C4-2B (cell line): ENCODE data around the gene TNFSF9.

Source experiments
- H3K27ac ChIP-seq: fragments of 450-650 bp; 2 replicates; pipeline ENCODE4 v1.5.1; 2017
- CTCF ChIP-seq: fragments of 450-650 bp; conservative IDR thresholded peaks from 2 replicates; pipeline ENCODE4 v1.5.1; 2017; ENCODE audit warnings: mild to moderate bottlenecking
- ZFX ChIP-seq: fragments of 450-650 bp; IDR thresholded peaks from 2 replicates; pipeline ENCODE4 v1.6.1; 2017

The TNFSF9 gene

GRCh38 chr19:6514926-6515544, 15.8 kb upstream of the TNFSF9 start:
- no peak overlapping the region for H3K27ac ChIP-seq
- TF ChIP-seq ZFX (no peak), CTCF (no peak)

GRCh38 chr19:6516018-6516658, 14.7 kb upstream of the TNFSF9 start:
- peak overlapping the region; percentile 83 for H3K27ac ChIP-seq
- TF ChIP-seq CTCF = no peak
- TF ChIP-seq ZFX = no peak

- TF ChIP-seq CTCF (peak; percentile 99), ZFX (no peak)
- peak overlapping the region; percentile 83 for H3K27ac ChIP-seq
Observed at GRCh38 chr19:6516659-6517291, 14.1 kb upstream of the TNFSF9 start.

- no peak overlapping the region for H3K27ac ChIP-seq
- no peak for TF ChIP-seq ZFX
- no peak for TF ChIP-seq CTCF
Observed at GRCh38 chr19:6518145-6518911, 12.5 kb upstream of the TNFSF9 start.

GRCh38 chr19:6519289-6519688, 11.5 kb upstream of the TNFSF9 start:
- TF ChIP-seq ZFX = no peak
- TF ChIP-seq CTCF = no peak

GRCh38 chr19:6521718-6522646, 8.8 kb upstream of the TNFSF9 start:
- TF ChIP-seq ZFX (no peak), CTCF (no peak)
- no peak overlapping the region for H3K27ac ChIP-seq

More at GRCh38 chr19:6519289-6519688, 11.5 kb upstream of the TNFSF9 start:
- no peak overlapping the region for H3K27ac ChIP-seq
